ENCODE measurements around the gene CSF1.

GRCh38 chr1:109946511-109946910, 35.9 kb downstream of the CSF1 start:
- TF ChIP-seq CTCF (IDR thresholded peaks at IDR 0.05) = no peak
- no peak for TF ChIP-seq POLR2AphosphoS5 (IDR thresholded peaks at IDR 0.05)
